Measurements from ENCODE around the gene HS3ST5.

GRCh38 chr6:114272582-114272981 lies 70.2 kb downstream of the HS3ST5 start:
- TF ChIP-seq EZH2 (IDR thresholded peaks at IDR 0.05; ENCODE audit: borderline replicate concordance, low read depth, low read length, severe bottlenecking) (no peak), POLR2A (IDR thresholded peaks at IDR 0.05; ENCODE audit: low read depth, low read length) (no peak), FOS (IDR thresholded peaks at IDR 0.05; ENCODE audit: borderline replicate concordance, insufficient read depth, low read length) (no peak), POLR2AphosphoS5 (IDR thresholded peaks at IDR 0.05; ENCODE audit: insufficient read depth, low read depth, low read length) (no peak), MYC (IDR thresholded peaks at IDR 0.05; ENCODE audit: low read depth, low read length) (no peak), JUN (IDR thresholded peaks at IDR 0.05; ENCODE audit: borderline replicate concordance, insufficient read depth, insufficient read length, low read depth) (no peak), GATA2 (IDR thresholded peaks at IDR 0.05; ENCODE audit: insufficient read depth, insufficient read length, low read depth, low read length) (no peak)
- TF ChIP-seq, protein P1, sequence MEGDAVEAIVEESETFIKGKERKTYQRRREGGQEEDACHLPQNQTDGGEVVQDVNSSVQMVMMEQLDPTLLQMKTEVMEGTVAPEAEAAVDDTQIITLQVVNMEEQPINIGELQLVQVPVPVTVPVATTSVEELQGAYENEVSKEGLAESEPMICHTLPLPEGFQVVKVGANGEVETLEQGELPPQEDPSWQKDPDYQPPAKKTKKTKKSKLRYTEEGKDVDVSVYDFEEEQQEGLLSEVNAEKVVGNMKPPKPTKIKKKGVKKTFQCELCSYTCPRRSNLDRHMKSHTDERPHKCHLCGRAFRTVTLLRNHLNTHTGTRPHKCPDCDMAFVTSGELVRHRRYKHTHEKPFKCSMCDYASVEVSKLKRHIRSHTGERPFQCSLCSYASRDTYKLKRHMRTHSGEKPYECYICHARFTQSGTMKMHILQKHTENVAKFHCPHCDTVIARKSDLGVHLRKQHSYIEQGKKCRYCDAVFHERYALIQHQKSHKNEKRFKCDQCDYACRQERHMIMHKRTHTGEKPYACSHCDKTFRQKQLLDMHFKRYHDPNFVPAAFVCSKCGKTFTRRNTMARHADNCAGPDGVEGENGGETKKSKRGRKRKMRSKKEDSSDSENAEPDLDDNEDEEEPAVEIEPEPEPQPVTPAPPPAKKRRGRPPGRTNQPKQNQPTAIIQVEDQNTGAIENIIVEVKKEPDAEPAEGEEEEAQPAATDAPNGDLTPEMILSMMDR (IDR thresholded peaks at IDR 0.05; ENCODE audit: extremely low read depth in 1 of 2, insufficient read depth in 1 of 2, low read depth in 1 of 2, low read length in 2 of 2), result no peak
- TF ChIP-seq, protein P2, sequence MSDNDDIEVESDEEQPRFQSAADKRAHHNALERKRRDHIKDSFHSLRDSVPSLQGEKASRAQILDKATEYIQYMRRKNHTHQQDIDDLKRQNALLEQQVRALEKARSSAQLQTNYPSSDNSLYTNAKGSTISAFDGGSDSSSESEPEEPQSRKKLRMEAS (IDR thresholded peaks at IDR 0.05; ENCODE audit: insufficient read depth, insufficient read length), result no peak
